WTC11 (cell line): ENCODE measurements around the gene TSPAN5. TPM values are rescaled to one million over a fixed set of nuclear protein-coding genes. Genes with fewer than 3 reads are reported as not detected.
"Not testable (repeated sequence)": the region's sequence is repeated elsewhere in the genome, so short reads cannot be mapped to it uniquely, and the experiment has no call there.

Experiments
- ATAC-seq: fragments of 200-7000 bp; cut with Tn5 transposase; 2 replicates; pipeline ENCODE4 v1.10.0; 2021; ENCODE audit warnings: mild to moderate bottlenecking, moderate library complexity
- CTCF ChIA-PET: fragments of 300-600 bp; sonication (Branson Sonifier 250); formaldehyde crosslinking; loops from one replicate; lab custom pipeline; 2021; ENCODE audit warnings: antibody characterized with exemption; lab: Charles Lee
- POLR2A ChIA-PET: fragments of 350-600 bp; sonication (Branson Sonifier 250); formaldehyde crosslinking; loops from one replicate; lab custom pipeline; 2021; ENCODE audit warnings: antibody characterized with exemption; lab: Charles Lee
- DNase-seq: peaks from one replicate; pipeline ENCODE4 v3.0.0; 2021; ENCODE audit warnings: low spot score
- H3K27ac Mint-ChIP-seq: 2 replicates; pipeline ENCODE4 v1.8.0; 2021; ENCODE audit warnings: mixed read lengths
- H3K27me3 Mint-ChIP-seq: 2 replicates; pipeline ENCODE4 v1.8.0; 2021; ENCODE audit warnings: low read depth, mild to moderate bottlenecking, moderate library complexity, mixed read lengths
- H3K36me3 Mint-ChIP-seq: 2 replicates; pipeline ENCODE4 v1.8.0; 2021; ENCODE audit warnings: mixed read lengths
- H3K4me1 Mint-ChIP-seq: 2 replicates; pipeline ENCODE4 v1.8.0; 2022; ENCODE audit warnings: mixed read lengths
- H3K4me3 Mint-ChIP-seq: 2 replicates; pipeline ENCODE4 v1.8.0; 2021; ENCODE audit warnings: mild to moderate bottlenecking, moderate library complexity, mixed read lengths
- H3K9me3 Mint-ChIP-seq: 2 replicates; pipeline ENCODE4 v1.8.0; 2021; ENCODE audit warnings: mixed read lengths
- ELF4 ChIP-seq: sonication (generic); formaldehyde crosslinking; IDR thresholded peaks from 2 replicates; pipeline ENCODE4 v1.8.1; 2022; ENCODE audit warnings: low read depth, mild to moderate bottlenecking, moderate library complexity, missing genetic modification reagents
- EMX1 ChIP-seq: fragments of 250-450 bp; sonication (Bioruptor Pico); IDR thresholded peaks from 2 replicates; pipeline ENCODE4 v1.8.0; 2021; ENCODE audit warnings: mild to moderate bottlenecking
- FOXJ3 ChIP-seq: sonication (generic); formaldehyde crosslinking; IDR thresholded peaks from 2 replicates; pipeline ENCODE4 v1.9.0; 2021; ENCODE audit warnings: missing genetic modification reagents, mild to moderate bottlenecking, borderline replicate concordance
- GABPB1 ChIP-seq: sonication (generic); formaldehyde crosslinking; IDR thresholded peaks from 2 replicates; pipeline ENCODE4 v1.8.1; 2023; ENCODE audit warnings: mild to moderate bottlenecking, missing genetic modification reagents
- GTF2I ChIP-seq: fragments of 250-450 bp; sonication (Bioruptor Pico); conservative IDR thresholded peaks from 2 replicates; pipeline ENCODE4 v1.4.0; 2021; ENCODE audit warnings: mild to moderate bottlenecking
- HMGA2 ChIP-seq: fragments of 250-450 bp; sonication (Bioruptor Pico); IDR thresholded peaks from 2 replicates; pipeline ENCODE4 v1.4.0; 2021; ENCODE audit warnings: mild to moderate bottlenecking, moderate library complexity
- KAT7 ChIP-seq: sonication (generic); formaldehyde crosslinking; IDR thresholded peaks from 2 replicates; pipeline ENCODE4 v1.8.1; 2023; ENCODE audit warnings: missing genetic modification reagents, mild to moderate bottlenecking, borderline replicate concordance
- NFYB ChIP-seq: sonication (generic); formaldehyde crosslinking; conservative IDR thresholded peaks from 2 replicates; pipeline ENCODE4 v1.8.0; 2022; ENCODE audit warnings: low read depth, missing genetic modification reagents
- NR1H2 ChIP-seq: sonication (generic); formaldehyde crosslinking; IDR thresholded peaks from 2 replicates; pipeline ENCODE4 v1.9.0; 2021; ENCODE audit warnings: mild to moderate bottlenecking, moderate library complexity, missing genetic modification reagents
- NR3C1 ChIP-seq: sonication (generic); formaldehyde crosslinking; conservative IDR thresholded peaks from 2 replicates; pipeline ENCODE4 v1.8.1; 2023; ENCODE audit warnings: low read depth, mild to moderate bottlenecking, missing genetic modification reagents
- PRRX2 ChIP-seq: fragments of 250-450 bp; sonication (Bioruptor Pico); IDR thresholded peaks from 2 replicates; pipeline ENCODE4 v1.8.0; 2021; ENCODE audit warnings: mild to moderate bottlenecking
- RELA ChIP-seq: sonication (generic); formaldehyde crosslinking; IDR thresholded peaks from 2 replicates; pipeline ENCODE4 v1.8.1; 2022; ENCODE audit warnings: missing genetic modification reagents, mild to moderate bottlenecking, borderline replicate concordance
- ZNF138 ChIP-seq: sonication (generic); formaldehyde crosslinking; conservative IDR thresholded peaks from 2 replicates; pipeline ENCODE4 v1.8.1; 2022; ENCODE audit warnings: mild to moderate bottlenecking, moderate library complexity, missing genetic modification reagents
- ZNF263 ChIP-seq: sonication (generic); formaldehyde crosslinking; IDR thresholded peaks from 2 replicates; pipeline ENCODE4 v1.8.1; 2022; ENCODE audit warnings: low read depth, mild to moderate bottlenecking, moderate library complexity, missing genetic modification reagents
- ZNF317 ChIP-seq: sonication (generic); formaldehyde crosslinking; IDR thresholded peaks from 2 replicates; pipeline ENCODE4 v1.8.1; 2023; ENCODE audit warnings: low read depth, mild to moderate bottlenecking, moderate library complexity, missing genetic modification reagents, borderline replicate concordance
- ZNF396 ChIP-seq: fragments of 250-450 bp; sonication (Bioruptor Pico); IDR thresholded peaks from 2 replicates; pipeline ENCODE4 v1.8.0; 2021; ENCODE audit warnings: mild to moderate bottlenecking, moderate library complexity, borderline replicate concordance
- ZNF671 ChIP-seq: fragments of 250-450 bp; sonication (Bioruptor Pico); IDR thresholded peaks from 2 replicates; pipeline ENCODE4 v1.8.0; 2021; ENCODE audit warnings: mild to moderate bottlenecking
- total RNA-seq: library from RNA; stranded (reverse); gene quantifications from 3 replicates; pipeline ENCODE4 v1.2.3, GENCODE V29; 2021
- TF ChIP-seq, protein P1 (sequence below): sonication (generic); formaldehyde crosslinking; IDR thresholded peaks from 2 replicates; pipeline ENCODE4 v1.8.1; 2023; ENCODE audit warnings: mild to moderate bottlenecking, missing genetic modification reagents, moderate library complexity
- TF ChIP-seq, protein P2 (sequence below): sonication (generic); formaldehyde crosslinking; IDR thresholded peaks from 2 replicates; pipeline ENCODE4 v1.8.1; 2022; ENCODE audit warnings: mild to moderate bottlenecking, moderate library complexity, missing genetic modification reagents
- TF ChIP-seq, protein P3 (sequence below): sonication (generic); formaldehyde crosslinking; conservative IDR thresholded peaks from 2 replicates; pipeline ENCODE4 v1.8.1; 2022; ENCODE audit warnings: mild to moderate bottlenecking, missing genetic modification reagents
- TF ChIP-seq, protein P4 (sequence below): sonication (generic); formaldehyde crosslinking; IDR thresholded peaks from 2 replicates; pipeline ENCODE4 v1.8.1; 2023; ENCODE audit warnings: mild to moderate bottlenecking, missing genetic modification reagents, borderline replicate concordance
- TF ChIP-seq, protein P5 (sequence below): fragments of 250-450 bp; sonication (Bioruptor Pico); IDR thresholded peaks from 2 replicates; pipeline ENCODE4 v1.9.0; 2021; ENCODE audit warnings: mild to moderate bottlenecking
- TF ChIP-seq, protein P6 (sequence below): fragments of 250-450 bp; sonication (Bioruptor Pico); IDR thresholded peaks from 2 replicates; pipeline ENCODE4 v1.9.0; 2021; ENCODE audit warnings: moderate library complexity, mild to moderate bottlenecking, inconsistent platforms, borderline replicate concordance

The TSPAN5 gene
- total RNA-seq, 1 experiment from 2014 or later = 22.7 TPM

DNA sequence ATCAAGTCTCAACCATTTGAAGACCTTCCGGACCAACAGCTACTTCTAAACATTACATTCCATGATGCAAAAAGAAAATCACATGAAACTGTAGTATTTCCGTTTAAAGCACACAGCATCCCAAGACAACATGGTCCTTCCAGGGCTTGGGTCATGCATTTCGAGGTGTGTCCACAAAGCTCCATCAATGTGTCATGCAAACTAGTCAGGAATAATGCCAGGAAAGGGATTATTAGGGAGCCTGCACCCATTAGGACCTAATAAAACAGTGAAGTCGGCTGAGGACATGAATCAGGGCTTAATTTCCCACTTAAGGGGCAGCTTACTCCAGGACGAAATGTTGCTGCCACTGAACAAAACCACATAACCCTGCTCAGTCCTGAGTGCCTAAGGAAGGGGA, 177.9 kb downstream of the TSPAN5 start:
- DNase-seq (no peak), ATAC-seq (no peak)
- Mint-ChIP-seq H3K27ac (no peak overlapping the region), H3K4me1 (peaks cover 41% of the 10 kb centered on the region), H3K27me3 (no peaks in the 10 kb centered on the region; the same call in 1 of the 2 replicates)
- CTCF ChIA-PET = interaction anchor here (1.3 kb wide), 1 partner anchor 13 kb away, joined by 3 read pairs; no protein-coding TSS in a partner anchor
- TF ChIP-seq, protein P1, sequence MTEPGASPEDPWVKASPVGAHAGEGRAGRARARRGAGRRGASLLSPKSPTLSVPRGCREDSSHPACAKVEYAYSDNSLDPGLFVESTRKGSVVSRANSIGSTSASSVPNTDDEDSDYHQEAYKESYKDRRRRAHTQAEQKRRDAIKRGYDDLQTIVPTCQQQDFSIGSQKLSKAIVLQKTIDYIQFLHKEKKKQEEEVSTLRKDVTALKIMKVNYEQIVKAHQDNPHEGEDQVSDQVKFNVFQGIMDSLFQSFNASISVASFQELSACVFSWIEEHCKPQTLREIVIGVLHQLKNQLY (CRISPR knock-in tag) = no peak
- TF ChIP-seq, protein P2, sequence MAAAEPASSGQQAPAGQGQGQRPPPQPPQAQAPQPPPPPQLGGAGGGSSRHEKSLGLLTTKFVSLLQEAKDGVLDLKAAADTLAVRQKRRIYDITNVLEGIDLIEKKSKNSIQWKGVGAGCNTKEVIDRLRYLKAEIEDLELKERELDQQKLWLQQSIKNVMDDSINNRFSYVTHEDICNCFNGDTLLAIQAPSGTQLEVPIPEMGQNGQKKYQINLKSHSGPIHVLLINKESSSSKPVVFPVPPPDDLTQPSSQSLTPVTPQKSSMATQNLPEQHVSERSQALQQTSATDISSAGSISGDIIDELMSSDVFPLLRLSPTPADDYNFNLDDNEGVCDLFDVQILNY (CRISPR knock-in tag) = no peak
- TF ChIP-seq ZNF671 (CRISPR knock-in tag) = no peak
- TF ChIP-seq, protein P3, sequence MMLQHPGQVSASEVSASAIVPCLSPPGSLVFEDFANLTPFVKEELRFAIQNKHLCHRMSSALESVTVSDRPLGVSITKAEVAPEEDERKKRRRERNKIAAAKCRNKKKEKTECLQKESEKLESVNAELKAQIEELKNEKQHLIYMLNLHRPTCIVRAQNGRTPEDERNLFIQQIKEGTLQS (CRISPR knock-in tag) = no peak
- TF ChIP-seq FOXJ3 (CRISPR knock-in tag) = no peak
- TF ChIP-seq NFYB (CRISPR knock-in tag) = no peak
- TF ChIP-seq NR1H2 = no peak
- TF ChIP-seq, protein P4, sequence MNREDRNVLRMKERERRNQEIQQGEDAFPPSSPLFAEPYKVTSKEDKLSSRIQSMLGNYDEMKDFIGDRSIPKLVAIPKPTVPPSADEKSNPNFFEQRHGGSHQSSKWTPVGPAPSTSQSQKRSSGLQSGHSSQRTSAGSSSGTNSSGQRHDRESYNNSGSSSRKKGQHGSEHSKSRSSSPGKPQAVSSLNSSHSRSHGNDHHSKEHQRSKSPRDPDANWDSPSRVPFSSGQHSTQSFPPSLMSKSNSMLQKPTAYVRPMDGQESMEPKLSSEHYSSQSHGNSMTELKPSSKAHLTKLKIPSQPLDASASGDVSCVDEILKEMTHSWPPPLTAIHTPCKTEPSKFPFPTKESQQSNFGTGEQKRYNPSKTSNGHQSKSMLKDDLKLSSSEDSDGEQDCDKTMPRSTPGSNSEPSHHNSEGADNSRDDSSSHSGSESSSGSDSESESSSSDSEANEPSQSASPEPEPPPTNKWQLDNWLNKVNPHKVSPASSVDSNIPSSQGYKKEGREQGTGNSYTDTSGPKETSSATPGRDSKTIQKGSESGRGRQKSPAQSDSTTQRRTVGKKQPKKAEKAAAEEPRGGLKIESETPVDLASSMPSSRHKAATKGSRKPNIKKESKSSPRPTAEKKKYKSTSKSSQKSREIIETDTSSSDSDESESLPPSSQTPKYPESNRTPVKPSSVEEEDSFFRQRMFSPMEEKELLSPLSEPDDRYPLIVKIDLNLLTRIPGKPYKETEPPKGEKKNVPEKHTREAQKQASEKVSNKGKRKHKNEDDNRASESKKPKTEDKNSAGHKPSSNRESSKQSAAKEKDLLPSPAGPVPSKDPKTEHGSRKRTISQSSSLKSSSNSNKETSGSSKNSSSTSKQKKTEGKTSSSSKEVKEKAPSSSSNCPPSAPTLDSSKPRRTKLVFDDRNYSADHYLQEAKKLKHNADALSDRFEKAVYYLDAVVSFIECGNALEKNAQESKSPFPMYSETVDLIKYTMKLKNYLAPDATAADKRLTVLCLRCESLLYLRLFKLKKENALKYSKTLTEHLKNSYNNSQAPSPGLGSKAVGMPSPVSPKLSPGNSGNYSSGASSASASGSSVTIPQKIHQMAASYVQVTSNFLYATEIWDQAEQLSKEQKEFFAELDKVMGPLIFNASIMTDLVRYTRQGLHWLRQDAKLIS (CRISPR knock-in tag) = no peak
- TF ChIP-seq ZNF317 = no peak
- TF ChIP-seq PRRX2 (CRISPR knock-in tag) = no peak
- TF ChIP-seq HMGA2 (CRISPR knock-in tag) = no peak
- TF ChIP-seq, all 79 proteins: peak for 0
- Mint-ChIP-seq H3K36me3 (peaks cover 13% of the 10 kb centered on the region; the same call in 1 of the 2 replicates), H3K4me3 (no peak overlapping the region), H3K9me3 (no peaks in the 10 kb centered on the region)
- POLR2A ChIA-PET = no interaction called here

DNA sequence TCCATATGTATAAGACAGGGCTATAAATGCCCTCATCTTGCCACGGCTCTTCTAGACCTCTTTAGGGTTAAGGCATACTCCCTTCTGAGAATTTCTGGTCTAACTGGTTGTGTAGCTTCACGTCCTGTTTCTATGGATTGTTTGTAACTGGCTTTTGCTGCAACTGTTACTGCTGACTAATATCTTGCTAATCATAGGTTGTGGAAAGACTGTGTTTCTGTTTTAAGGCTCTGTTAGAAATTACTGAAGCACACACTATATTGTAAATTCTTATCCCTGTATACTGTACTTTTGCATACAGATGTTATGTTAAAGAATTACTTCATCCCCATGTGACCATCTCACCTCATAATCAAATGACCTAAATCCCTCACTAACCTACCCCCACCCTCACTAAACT, 178.8 kb downstream of the TSPAN5 start:
- POLR2A ChIA-PET, H3K27me3 Mint-ChIP-seq: not testable (repeated sequence)
- CTCF ChIA-PET = interaction anchor here (1.8 kb wide), 1 partner anchor 12 kb away, joined by 6 read pairs; no protein-coding TSS in a partner anchor

DNA sequence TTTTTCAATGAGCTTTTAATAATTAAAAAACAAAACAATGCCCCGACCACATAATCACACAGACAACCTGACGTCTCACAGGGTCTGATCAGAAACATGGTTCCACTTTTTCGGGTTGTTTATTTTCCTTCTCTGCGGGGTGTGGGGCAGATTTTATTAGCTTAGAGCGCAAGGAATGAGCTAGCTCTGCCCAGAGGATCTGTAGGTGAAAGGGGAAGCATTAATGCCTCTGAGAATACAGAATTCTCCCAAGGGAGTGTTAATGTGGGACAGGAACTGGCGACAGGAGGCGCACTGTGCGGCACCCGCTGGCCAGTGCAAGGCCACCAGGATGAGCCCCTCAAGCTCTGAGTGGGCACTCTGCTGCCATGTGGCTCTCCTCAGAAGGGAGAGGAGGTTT, 181.5 kb downstream of the TSPAN5 start:
- peaks cover 21% of the 10 kb centered on the region for H3K4me1 Mint-ChIP-seq
- ATAC-seq (no peak), DNase-seq (no peak)
- ChIA-PET CTCF (interaction anchor here (1.5 kb wide), 1 partner anchor 9 kb away, joined by 8 read pairs; no protein-coding TSS in a partner anchor), POLR2A (no interaction called here)
- H3K27me3 Mint-ChIP-seq = no peaks in the 10 kb centered on the region
- peaks cover 30% of the 10 kb centered on the region for H3K36me3 Mint-ChIP-seq
- no peak overlapping the region for H3K4me3 Mint-ChIP-seq
- no peak overlapping the region for H3K27ac Mint-ChIP-seq
- no peaks in the 10 kb centered on the region for H3K9me3 Mint-ChIP-seq
- TF ChIP-seq, protein P5, sequence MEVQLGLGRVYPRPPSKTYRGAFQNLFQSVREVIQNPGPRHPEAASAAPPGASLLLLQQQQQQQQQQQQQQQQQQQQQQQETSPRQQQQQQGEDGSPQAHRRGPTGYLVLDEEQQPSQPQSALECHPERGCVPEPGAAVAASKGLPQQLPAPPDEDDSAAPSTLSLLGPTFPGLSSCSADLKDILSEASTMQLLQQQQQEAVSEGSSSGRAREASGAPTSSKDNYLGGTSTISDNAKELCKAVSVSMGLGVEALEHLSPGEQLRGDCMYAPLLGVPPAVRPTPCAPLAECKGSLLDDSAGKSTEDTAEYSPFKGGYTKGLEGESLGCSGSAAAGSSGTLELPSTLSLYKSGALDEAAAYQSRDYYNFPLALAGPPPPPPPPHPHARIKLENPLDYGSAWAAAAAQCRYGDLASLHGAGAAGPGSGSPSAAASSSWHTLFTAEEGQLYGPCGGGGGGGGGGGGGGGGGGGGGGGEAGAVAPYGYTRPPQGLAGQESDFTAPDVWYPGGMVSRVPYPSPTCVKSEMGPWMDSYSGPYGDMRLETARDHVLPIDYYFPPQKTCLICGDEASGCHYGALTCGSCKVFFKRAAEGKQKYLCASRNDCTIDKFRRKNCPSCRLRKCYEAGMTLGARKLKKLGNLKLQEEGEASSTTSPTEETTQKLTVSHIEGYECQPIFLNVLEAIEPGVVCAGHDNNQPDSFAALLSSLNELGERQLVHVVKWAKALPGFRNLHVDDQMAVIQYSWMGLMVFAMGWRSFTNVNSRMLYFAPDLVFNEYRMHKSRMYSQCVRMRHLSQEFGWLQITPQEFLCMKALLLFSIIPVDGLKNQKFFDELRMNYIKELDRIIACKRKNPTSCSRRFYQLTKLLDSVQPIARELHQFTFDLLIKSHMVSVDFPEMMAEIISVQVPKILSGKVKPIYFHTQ (CRISPR knock-in tag) = no peak
- TF ChIP-seq NR3C1 (CRISPR knock-in tag) (no peak), ZNF263 (CRISPR knock-in tag) (no peak), ZNF396 (CRISPR knock-in tag) (no peak), KAT7 (CRISPR knock-in tag) (no peak), FOXJ3 (CRISPR knock-in tag) (no peak), ELF4 (no peak), GTF2I (CRISPR knock-in tag) (no peak), EMX1 (CRISPR knock-in tag) (no peak), ZNF138 (CRISPR knock-in tag) (no peak), GABPB1 (CRISPR knock-in tag) (no peak), RELA (CRISPR knock-in tag) (no peak)
- TF ChIP-seq, protein P6, sequence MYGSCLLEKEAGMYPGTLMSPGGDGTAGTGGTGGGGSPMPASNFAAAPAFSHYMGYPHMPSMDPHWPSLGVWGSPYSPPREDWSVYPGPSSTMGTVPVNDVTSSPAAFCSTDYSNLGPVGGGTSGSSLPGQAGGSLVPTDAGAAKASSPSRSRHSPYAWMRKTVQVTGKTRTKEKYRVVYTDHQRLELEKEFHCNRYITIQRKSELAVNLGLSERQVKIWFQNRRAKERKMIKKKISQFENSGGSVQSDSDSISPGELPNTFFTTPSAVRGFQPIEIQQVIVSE (CRISPR knock-in tag) = no peak

More for the DNA sequence above, 178.8 kb downstream of the TSPAN5 start:
- H3K27ac Mint-ChIP-seq, H3K4me3 Mint-ChIP-seq, ATAC-seq, DNase-seq, H3K9me3 Mint-ChIP-seq: not testable (repeated sequence)
- Mint-ChIP-seq H3K36me3 (peaks cover 17% of the 10 kb centered on the region; the same call in 1 of the 2 replicates), H3K4me1 (peaks cover 36% of the 10 kb centered on the region)
